ENCODE results near the gene ERF. TPM values are rescaled to one million over a fixed set of nuclear protein-coding genes. Genes with fewer than 3 reads are reported as not detected.
A peak's percentile ranks its signal among the peaks of the same experiment; 100 is the strongest.

The ERF gene
- total and polyA plus RNA-seq, 2 of the 8 experiments (the other 6 are each of a cell fraction or from before 2014, with no cell fraction given): 43.7 to 62.7 TPM

GRCh38 chr19:42293540-42293939, 38.6 kb upstream of the ERF start:
- no peak overlapping the region for H3K9ac ChIP-seq (replicated peaks in 1 of 4; ENCODE audit: extremely low read depth in 1 of 4, low read depth in 3 of 4, low read length in 3 of 4)
- no peak overlapping the region for H3K23ac ChIP-seq (ENCODE audit: insufficient read length)
- no peak overlapping the region for H2BK20ac ChIP-seq (ENCODE audit: low read length)
- no peak overlapping the region for H3K27ac ChIP-seq (ENCODE audit: low read depth, low read length)
- peaks cover 7 to 57% (median 43%) of the 10 kb centered on the region in 4 experiments; a peak in 7 of 8 replicates for H3K36me3 ChIP-seq (ENCODE audit: control insufficient read depth in 2 of 4, insufficient read depth in 4 of 4, low read length in 3 of 4)
- H3K79me1 ChIP-seq (ENCODE audit: low read depth, low read length): peaks cover 7% of the 10 kb centered on the region
- H2BK15ac ChIP-seq (ENCODE audit: low read length): no peak overlapping the region
- H3K9me3 ChIP-seq (ENCODE audit: insufficient read depth in 2 of 2, low read depth in 1 of 2, low read length in 1 of 2): no peaks in the 10 kb centered on the region
- ChIA-PET POLR2A (ENCODE audit: partially characterized antibody) (interaction anchor here (0.6 to 4.1 kb wide), 4 partner anchors 7 to 127 kb away, joined by 3 to 20 read pairs (median 4); partner anchors contain the start of genes PAFAH1B3 and PRR19), CTCF (ENCODE audit: partially characterized antibody) (interaction anchor here (0.6 to 10.6 kb wide), 18 partner anchors 8 to 185 kb away, joined by 3 to 155 read pairs (median 4); partner anchors contain the start of genes GSK3A, PAFAH1B3, PRR19 and ZNF526)
- H4K91ac ChIP-seq (replicated peaks; ENCODE audit: insufficient read length, low read length): no peak overlapping the region
- no peak overlapping the region for H3K4ac ChIP-seq (replicated peaks; ENCODE audit: insufficient read length, low read depth, low read length)
- no peaks in the 10 kb centered on the region for H3K79me2 ChIP-seq (ENCODE audit: control insufficient read depth in 1 of 2, insufficient read depth in 2 of 2, low read length in 2 of 2)
- 91% methylated on average over 15 of the region's 17 CpGs; no CpG with 5 or more reads in 1 of the 2 experiments for WGBS, 2 experiments (ENCODE audit: extremely low coverage in 1 of 2, insufficient coverage in 1 of 2, insufficient read length in 1 of 2, insufficient replicate concordance in 2 of 2, low coverage in 1 of 2, low lambda C conversion rate in 2 of 2, missing lambda C conversion rate in 1 of 2)
- H4K5ac ChIP-seq (ENCODE audit: insufficient read length, low read depth, low read length): no peak overlapping the region
- no peaks in the 10 kb centered on the region for H3K27me3 ChIP-seq (replicated peaks in 1 of 4; ENCODE audit: control insufficient read depth in 3 of 4, extremely low read depth in 1 of 4, insufficient read depth in 3 of 4, low read length in 3 of 4)
- H4K20me1 ChIP-seq (replicated peaks in 1 of 2; ENCODE audit: control insufficient read depth in 1 of 2, insufficient read depth in 2 of 2, low read length in 2 of 2): peaks cover 0 to 12% of the 10 kb centered on the region in 2 experiments
- no peak overlapping the region for H3K18ac ChIP-seq (ENCODE audit: extremely low read depth, low read length)
- no peak overlapping the region for H3K4me3 ChIP-seq (ENCODE audit: extremely low read depth in 1 of 4, insufficient read depth in 2 of 4, low read depth in 3 of 4, low read length in 4 of 4)
- no peak overlapping the region for H2BK120ac ChIP-seq (replicated peaks; ENCODE audit: low read depth, low read length)
- H4K8ac ChIP-seq (ENCODE audit: extremely low read depth, insufficient read depth, low read length): no peak overlapping the region
- no peak overlapping the region for H2BK12ac ChIP-seq (ENCODE audit: low read depth, low read length)
- no peaks in the 10 kb centered on the region for H3K23me2 ChIP-seq (ENCODE audit: low read depth, low read length)
- H3K56ac ChIP-seq (replicated peaks; ENCODE audit: insufficient read length, low read depth, low read length): no peak overlapping the region
- no peak overlapping the region; the same call in 1 of the 2 replicates for H2BK5ac ChIP-seq (ENCODE audit: low read depth, low read length)
- DNase-seq (ENCODE audit: low read depth in 1 of 2, low spot score in 2 of 2) (peak in 1 of 2 experiments; percentile 67), FAIRE-seq (no peak)
- TF ChIP-seq CTCF (IDR thresholded peaks at IDR 0.05; ENCODE audit: control extremely low read depth in 1 of 3, insufficient read depth in 1 of 3, low read depth in 1 of 3, low read length in 3 of 3): peak; percentile 42 to 59 (median 45)
- TF ChIP-seq RAD21 (IDR thresholded peaks at IDR 0.05 in 1 of 2, conservative IDR thresholded peaks at IDR 0.05 in 1 of 2; ENCODE audit: low read depth in 2 of 2, low read length in 2 of 2): peak; percentile 12 to 24; a peak in 2 of 4 replicates
- no peak for TF ChIP-seq KDM1A (IDR thresholded peaks at IDR 0.05; ENCODE audit: borderline replicate concordance, low read length)
- peaks cover 0 to 2% (median under 1%) of the 10 kb centered on the region in 4 experiments; a peak in 5 of 7 replicates for H3K4me1 ChIP-seq (replicated peaks in 1 of 4; ENCODE audit: control insufficient read depth in 3 of 4, insufficient read depth in 4 of 4, low read length in 3 of 4)
- H2AK5ac ChIP-seq (ENCODE audit: low read depth, low read length): no peak overlapping the region
- no peak overlapping the region for H3K14ac ChIP-seq (ENCODE audit: insufficient read length)
- H2AFZ ChIP-seq (ENCODE audit: low read length): no peak overlapping the region
- H3K4me2 ChIP-seq (ENCODE audit: insufficient read depth in 1 of 2, low read depth in 2 of 2, low read length in 2 of 2): no peak overlapping the region
